ENCODE measurements around the gene UBE2QL1.

The UBE2QL1 gene

DNA sequence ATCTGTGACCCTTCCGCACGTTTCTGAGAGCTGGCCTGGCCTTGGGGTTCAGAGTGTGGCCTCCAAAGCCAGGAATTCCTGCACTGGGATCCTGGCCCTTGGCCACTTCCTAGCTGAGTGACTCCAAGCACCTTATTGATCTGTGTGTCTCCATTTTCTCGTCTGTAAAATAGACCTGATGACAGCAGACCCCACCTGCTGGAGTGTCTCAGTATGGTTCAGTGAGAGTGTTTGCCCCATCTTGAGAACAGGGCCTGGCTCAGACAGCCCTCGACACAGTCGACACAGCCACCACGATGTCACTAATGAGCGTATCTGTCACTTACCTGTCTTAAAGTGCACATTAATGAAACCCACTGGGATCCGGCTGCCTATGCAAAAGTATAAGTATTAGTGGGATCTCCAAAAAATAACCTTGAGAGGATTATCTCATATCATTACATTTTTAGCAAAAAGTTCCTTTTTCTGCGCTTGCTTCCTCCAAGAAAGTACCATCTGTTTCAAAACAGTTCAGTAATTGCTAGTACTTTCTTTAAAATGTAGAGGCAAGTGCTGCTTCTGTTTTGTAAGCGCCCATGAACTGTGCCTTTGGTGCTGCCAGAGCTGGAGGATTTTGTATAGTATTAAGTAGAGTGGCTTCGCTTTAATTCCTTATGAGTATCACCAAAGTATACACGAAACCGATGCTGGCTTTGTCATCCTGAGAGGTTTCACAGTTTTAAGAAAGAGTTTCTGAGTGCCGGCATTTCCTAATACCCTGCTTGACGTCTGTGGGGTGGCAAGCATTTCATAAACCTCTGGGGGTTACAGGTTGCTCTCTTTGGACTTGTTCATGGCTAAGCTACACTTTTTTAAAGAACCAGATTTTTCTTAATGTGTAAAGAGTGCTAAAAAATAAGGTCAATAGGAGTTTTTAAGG is 31.7 kb downstream of the UBE2QL1 start:
- DNase-seq: no peak

DNA sequence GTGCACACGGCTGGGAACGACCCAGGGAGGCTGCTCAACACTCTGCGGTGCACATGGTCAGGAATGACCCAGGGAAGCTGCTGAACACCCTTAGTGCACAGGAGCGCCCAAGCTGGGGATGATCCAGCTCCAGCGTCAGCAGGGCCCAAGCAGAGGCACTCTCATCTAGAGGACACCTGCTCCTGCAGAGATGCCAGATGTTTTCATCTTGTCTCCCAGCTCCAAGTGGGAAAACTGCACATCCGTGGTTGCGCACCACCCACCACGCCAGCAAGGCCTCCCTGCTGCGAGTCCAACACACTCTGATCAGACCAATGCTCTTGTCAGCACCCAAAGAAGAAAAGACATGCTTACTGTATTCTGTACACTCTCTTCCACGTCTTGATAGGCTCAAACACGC is 34.1 kb downstream of the UBE2QL1 start:
- no peak for DNase-seq

DNA sequence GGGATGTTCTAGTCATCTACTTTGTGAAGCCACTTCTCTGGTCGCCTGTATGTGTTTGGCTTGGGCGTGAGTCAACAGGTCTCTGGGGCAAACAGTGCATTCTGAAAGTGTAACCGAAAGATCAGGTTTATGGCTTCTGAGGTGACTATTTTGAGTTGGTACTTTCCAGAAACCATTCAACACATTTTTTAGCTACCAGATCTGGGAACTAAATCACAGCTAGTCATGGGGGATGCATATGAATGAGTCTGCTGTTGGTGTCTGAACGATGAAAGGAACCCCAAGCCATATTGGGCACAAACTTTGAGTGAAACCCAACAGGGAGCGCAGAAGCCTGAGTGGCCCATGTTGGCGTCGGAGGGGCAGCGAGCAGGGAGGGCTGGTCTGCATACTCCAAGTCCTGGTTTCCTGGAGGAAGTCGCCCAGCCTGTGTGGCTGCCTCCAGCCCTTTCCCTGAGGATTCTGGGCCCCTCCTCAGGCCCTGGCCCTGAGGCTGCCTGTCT is 35.3 kb downstream of the UBE2QL1 start:
- DNase-seq: no peak

DNA sequence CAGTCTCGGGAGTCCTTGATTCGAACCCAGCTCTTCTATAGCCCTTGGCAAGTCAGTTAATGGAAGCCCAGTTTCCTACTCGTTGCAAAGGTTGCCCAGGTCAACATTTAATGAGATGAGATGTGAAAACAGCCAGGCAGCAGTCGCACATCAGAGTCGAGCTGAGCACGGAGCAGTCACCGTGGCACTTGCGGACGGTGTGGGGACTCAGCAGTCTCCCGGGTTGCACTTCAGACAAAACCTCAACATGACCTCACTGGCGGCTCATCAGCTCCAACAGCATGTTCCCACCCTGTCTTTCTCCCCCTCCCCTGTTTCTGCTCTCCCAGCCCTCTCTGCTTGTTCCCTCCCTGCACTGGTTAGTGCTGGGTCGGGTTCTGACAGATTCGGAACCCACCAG is 35.8 kb downstream of the UBE2QL1 start:
- no peak for DNase-seq

DNA sequence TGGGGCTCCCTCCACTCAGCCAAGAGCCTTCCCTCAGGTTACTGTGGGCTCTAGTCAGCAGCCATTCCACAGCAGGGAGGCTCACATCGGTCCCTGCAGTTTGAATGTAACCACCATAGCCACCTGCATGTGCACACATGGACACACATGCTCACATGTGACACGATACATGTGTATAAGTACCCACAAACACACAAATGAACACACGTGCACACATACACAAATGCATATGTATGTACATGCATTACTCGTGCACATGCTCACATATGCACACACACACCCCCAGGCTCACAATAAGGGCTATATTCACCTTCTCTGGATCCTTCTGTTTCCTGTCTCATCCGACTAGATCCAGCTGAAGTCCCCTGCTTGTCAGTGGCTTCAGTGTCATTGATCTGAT is 36.2 kb downstream of the UBE2QL1 start:
- DNase-seq: no peak

DNA sequence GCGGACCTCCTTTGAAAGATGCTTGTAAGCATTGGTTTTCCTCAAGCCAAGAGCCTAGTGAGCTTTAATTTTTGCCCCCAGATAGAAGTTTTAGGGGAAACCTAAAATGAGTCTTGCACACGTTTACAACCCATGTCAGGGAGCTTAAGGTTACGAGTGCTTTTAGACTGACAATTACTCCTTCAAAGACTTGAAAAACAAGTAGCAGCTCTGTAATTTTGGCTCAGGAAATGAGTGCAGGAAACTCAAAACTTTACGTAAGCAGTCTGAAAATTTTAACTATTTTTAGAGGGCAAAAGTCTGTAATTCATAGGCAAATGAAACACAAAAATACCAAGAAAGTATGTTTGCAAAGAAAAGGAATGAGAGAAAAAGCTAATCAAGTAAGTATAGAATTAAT is 36.8 kb downstream of the UBE2QL1 start:
- no peak for DNase-seq

DNA sequence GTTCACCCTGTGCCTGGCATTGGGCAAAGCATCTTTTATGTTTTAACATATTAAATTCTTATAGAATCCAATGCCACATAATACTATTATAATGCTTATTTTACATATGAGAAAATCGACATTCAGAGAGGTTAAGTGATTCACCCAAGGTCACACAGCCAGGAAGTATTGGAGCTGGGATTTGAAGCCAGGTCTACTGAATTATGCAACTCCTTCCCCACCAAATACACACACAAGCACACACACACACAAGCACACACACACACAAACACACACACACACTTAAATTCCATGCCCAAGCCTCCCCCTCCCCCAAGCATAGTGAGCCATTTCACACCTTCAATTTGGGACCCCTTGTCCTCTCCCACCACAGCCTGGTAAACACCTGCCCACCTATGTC is 37.4 kb downstream of the UBE2QL1 start:
- DNase-seq: no peak

DNA sequence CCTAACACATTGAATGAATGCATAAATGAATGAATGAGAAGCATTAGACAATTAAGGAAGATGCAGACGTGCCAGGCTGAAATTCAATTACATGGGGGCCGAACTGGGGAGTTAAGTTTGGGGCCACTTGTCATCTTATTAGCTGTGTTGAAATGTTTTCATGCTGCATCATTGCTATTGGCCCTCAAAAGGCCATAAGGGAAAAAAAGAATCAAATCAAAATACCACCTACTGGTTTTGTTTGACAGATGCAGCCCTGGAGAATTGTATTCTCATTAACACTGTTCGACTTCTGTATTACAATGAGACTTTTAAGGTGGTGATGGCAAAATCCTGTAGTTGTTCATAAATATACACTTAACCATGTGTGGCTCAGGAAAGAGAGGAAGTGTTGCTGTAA is 38.4 kb downstream of the UBE2QL1 start:
- DNase-seq: no peak

DNA sequence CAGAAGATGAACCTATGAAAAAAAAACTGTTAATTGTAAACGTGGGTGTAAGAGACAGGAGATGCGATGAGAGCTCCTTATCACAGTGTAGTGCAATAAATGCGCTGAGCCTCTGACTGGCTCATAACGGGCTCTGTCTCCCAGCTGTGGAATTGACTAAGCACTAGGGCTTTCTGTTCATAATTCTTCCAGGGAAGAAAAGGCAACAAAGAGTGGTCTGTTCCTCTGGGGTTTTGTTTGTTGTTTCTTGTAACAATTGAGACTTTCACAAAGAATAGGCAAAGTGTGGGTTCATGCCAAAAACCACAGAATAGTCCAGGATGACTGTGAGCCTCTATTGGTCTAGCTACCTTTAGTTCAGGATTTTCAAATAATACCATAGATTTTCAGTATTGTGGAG is 39.4 kb downstream of the UBE2QL1 start:
- DNase-seq: no peak

DNA sequence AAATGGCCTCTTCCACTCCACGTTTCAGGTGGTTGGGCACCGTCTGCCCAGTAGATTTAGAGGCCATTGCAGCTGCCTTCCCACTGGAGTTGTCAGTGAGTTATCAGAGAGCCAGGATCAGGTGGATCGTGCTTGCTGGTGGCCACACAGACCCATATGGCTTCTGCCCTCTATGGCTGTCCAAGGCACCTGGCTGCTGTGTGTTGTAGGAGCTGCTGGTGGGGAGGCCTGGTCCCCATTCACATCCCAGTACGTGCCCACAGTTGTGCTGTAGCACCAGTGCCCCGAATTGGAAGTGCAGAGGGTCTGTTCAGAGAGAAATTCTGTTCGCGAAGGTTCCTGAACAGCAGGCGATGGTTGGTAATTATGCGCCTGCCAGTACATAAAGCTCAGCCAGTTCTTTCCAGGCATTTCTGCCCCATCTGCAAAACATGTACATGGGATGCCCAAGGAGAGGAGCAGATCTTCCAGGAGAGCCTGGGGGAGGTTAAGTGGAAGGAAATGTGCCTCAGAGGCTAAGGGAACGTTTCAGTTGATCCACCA is 41.1 kb downstream of the UBE2QL1 start:
- no peak for DNase-seq

DNA sequence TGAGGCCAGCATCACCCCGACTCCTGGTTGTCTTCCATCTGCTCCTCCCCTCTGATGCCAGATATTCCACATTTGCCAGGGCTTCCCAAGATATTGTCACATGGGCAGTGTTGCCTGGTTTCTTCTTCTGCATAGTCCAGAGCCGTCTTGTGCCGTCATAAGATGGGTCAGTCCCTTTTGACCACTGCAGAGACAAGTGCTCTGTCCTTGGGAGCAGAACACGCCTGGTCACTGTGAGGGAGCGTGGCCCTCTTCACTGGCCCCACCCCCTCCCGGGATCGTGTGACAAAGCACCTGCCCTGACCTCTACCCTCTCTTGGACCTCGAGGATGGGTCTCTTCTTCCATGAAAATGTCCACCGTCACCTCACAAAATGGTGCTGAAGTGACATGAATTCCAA is 41.6 kb downstream of the UBE2QL1 start:
- no peak for DNase-seq

DNA sequence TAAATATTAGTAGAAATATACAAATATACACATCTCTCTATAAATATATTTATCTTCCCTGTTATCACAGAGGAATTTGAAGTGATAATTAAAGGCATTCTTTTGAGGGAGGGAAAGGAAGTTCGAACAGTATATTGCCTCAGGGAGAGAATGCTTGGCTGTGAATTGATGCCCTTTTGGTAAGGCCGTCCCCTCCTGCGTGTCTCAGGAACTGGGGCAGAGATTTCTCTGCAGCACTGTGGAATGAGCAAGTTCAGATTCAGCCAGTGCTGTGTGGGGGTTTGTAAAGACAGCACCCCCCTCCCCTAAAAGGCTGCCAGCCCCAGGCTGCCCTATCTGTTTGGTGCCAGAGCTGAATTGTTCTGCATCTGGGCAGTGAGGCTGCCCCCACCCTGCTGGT is 42.0 kb downstream of the UBE2QL1 start:
- no peak for DNase-seq

DNA sequence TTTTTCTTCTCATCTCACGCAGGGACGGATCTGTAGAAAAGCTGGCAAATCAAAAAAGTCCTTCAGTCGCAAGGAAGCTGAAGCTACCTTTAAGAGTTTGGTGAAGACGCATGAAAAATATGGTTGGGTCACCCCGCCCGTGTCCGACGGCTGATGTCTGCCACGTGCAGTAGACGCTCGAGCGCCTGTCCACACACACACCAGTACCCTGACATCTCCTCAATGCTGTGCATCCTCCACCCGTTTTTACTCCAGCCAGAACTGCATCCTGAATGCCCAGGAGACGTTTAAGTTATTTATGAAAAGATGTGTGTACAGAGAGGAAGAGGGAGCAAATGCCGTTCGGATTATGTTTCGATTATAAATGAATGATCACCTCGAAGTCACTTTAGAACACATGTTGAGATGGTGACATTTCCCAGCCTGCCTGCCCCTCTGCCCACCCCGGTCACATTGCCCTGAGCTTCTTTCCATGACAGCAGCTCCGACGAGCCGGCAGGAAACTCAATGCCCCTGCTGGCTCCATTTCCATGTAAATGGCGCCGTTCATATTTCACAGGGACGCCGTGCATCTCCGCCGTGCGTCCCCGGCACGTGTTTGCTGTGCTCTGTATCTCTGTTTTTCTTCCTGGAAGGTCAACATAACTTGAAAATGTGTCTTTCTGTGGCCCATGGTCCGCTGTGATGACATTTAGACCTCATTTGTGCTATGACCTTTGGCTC is 42.7 kb downstream of the UBE2QL1 start:
- DNase-seq: no peak

DNA sequence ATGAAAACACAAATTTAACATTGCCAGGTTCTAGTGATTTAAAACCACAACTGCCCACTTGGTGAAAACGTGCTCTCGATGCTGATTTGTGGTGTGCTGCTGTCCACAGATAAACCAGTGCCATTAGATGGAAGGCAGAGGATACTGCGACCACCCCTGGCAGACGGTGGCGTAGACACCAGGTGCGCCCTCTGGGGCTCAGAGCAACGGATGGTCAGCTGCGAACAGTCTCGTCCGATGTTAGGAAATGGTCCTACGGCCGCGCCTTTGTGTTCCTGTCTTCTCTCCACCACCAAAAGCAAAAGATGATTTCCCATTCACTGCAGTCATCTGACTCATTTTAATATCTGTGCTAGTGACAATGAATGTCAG is 43.2 kb downstream of the UBE2QL1 start:
- DNase-seq: no peak

DNA sequence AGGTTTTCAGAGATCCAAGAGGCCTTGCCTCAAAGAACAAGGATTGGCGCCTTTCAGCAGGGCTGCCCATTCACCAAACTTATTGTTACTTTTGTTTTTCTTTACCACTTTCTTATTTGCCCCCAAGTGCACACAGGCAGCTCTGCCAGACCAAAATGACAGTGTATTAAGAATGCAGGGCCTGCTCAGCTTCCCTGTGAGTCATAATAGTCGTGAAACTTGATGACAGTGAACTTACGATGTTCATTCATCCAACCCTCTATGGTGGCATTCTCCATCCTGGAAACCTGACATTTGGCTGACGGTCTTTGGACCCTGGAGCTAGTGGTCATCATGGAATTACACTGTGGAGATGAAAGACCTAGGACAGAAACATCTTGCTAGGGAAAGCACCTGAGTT is 44.3 kb downstream of the UBE2QL1 start:
- no peak for DNase-seq

DNA sequence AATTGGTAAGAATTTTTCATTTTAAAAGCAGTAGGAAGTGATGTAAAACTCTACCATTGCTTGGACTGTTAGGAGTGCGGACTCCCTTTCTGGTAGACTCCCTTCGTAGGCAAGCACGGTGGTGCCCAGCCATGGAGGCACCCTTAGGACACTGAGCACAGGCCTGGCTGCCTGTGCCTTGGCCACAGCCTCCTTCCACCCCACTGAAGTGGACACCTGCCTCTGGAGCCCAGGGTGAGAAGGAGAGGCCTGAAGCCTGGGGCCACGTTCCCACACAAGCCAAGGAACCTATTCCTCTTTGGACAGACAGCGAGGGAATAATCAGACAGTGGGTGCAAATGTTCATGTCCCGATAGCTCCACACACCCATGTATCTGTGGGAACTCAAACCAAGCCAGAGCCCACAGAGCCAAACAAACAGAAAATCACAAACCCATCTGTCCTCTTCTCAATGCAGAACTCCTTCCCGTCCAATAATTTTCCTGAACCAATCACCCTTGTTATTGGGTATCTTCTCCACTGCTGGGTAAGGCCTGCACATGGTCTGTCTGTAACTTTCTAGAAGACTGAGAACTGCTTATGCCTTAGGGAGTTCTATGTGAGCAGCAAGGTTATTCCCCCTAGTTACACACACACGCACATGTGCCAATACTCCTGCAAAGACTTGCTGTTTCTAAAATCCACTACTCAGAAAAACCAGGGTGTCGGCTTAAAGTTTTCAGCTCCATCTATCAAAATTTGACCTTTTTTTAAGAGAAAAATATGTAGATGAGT is 45.2 kb downstream of the UBE2QL1 start:
- no peak for DNase-seq

DNA sequence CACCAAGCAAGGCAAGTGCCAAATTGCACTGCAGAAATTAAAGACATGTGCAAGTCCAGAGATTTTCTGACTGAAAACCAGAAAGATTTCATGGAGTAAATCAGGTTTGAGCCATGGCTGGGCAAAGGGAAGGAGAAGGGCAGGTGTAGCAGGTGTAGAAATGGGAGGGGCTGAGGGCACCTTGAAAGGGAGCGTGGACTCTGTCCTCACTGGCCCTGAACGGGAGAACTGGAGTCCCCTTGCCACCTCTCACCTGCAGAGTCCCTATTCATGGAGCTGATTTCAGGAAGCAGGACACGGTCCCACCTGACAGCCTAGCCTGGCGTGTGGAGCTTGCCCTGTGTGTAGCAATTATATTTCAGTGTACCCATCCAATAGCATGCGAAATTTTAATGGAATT is 46.3 kb downstream of the UBE2QL1 start:
- DNase-seq: no peak

DNA sequence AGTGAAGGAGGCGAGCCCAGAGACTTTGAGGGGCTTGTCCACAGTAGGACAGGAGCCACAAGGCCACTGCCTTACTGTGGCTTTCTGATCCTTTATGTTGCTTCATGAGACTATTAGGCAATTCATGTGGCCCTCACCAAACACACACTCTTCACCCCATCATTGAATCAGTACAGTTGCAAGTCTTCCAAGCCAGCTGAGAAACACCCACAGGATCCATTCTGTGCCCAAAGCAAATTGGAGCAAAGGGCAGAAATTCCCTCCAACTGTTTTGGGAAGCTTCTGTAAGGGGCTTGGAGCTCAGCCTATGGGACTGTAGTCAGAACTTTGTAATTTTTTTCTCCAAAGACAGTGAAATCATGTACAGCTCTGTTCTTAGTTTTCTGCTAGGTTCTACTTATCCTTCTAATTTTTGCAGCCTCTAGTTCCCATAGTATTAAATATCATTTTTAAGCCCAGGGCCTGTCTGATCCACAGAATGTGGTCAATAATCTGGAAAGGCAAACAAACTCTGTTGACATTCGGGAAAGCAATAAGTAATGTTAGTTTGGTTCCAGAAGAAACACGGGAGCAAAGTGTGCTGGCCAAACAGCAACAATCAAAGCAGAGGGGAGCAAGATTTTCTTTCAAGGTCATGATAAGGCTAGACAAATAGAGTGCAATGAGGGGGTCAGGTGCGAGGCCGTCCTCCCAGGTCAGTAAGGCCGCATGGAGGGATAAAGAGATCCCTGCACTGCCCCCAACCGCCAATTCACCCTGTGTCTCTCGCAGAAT is 47.0 kb downstream of the UBE2QL1 start:
- no peak for DNase-seq

DNA sequence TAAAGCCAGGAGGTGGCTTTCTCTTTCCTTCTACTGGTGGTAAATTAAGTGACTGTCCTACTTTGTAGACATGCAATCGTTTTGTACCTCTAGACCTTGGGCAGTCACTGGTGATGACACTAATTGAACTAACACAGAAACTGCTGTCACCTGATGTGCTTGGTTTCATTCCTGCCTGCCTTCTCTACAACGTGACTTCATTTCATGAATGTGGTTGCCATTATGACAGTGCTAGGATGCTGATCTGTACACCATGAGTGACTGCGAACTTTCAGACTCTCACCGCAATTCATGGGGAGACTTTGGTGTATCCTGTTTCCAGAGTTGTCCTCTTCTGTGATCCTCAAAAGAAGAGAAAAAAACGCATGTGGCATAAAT is 47.5 kb downstream of the UBE2QL1 start:
- DNase-seq: no peak

DNA sequence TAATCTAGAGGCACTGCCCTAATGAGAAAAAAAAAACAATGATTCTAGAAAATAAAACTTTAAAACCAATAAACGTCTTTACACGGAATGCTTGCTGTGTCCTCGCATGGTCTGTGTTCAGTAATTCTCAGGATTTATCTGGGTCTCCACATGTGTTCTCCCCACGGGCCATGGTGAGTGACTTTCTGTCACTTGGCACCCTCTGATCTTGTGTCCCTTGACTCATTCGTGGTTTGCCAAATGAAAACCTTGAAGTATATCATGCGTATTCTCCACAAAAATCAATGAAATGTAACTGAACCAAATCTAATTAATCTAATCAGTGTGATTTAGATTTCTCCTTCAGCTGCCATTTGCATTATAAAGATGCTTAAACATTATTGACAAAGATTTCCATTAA is 48.0 kb downstream of the UBE2QL1 start:
- DNase-seq: no peak

DNA sequence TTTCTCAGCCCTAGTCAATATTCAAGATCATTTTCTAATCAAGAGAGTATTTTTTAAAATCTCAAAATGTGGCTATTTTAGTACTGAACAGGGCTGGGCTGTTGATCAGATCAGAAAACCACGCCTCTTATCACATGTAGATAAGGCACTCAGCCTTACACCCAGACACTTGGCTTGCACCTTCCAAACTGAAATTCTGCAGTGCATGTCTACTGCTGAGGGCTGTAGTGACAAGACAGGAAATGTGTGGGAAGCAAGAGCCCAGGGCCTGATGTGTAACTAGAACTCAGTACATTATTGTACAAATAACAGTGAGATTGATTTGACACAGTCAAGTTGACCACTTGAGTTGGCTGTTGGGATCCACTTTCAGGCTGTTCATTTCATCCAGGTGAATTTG is 48.6 kb downstream of the UBE2QL1 start:
- DNase-seq: no peak

DNA sequence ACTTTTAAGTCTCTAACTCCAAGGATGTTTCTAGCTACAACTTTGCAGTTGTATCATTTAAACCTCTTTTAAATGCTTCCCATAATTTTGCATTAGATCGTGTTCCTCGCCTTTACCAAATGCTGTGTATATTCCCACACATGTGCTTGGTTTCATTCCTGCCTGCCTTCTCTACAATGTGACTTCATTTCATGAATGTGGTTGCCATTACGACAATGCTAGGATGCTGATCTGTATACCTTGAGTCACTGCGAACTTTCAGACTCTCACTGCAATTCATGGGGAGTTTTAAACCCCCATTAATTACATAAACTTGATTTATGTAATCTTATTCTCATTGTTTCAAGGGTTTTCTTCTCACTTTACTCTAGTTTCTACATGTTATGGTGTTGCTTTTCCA is 50.3 kb downstream of the UBE2QL1 start:
- DNase-seq: no peak
